Measurements from ENCODE around the gene ZNF511. TPM values are rescaled to one million over a fixed set of nuclear protein-coding genes. Genes with fewer than 3 reads are reported as not detected.

ZNF511 gene
- total and polyA plus RNA-seq, 2 of the 4 experiments (the other 2 are of a cell fraction) = 13.6 to 32.6 TPM

DNA sequence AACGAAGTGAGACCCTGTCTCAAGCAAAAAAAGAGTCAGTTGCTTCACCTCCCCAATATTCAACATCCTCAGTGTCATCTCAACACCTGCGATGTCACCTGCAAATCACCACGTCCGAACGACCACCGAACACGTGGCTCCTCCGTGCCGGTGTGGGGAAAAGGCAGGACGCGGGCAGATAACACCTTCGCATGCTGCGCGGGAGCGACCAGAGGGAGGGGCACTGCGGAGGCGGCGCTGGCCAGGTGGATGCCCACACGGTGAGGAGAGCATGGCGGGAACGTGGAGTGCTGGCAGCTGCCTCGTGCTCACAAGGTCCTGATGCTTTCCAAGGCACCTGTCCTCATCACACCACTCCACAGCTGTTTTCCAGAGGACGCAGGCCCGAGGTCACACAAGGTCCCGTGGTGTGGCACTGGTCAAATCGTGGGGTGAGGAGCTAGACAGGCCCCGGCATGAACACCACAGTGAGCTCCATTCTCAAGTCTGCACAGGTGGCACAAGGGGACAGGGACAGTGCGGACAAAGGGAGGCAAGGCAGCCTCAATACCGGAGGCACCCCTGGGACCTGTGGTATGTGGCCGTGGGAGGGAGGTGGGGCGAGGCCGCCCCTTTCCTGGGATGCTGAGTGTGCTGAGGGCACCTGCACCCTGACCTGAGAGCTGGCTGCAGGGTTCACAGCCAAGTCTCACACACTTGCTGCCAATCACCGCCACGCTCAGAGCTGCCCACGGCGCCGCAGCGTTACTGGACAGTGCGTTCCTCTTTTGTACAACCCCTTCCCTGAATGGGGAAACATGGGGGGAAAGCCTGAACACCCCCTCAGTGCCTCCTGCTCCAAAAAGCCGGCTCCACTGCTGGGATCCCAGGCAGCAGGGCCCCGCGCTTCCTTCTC, 13.0 kb upstream of the ZNF511 start:
- Histone ChIP-seq H2BK5ac (ENCODE audit: low read depth, low read length, poor library complexity, severe bottlenecking) (no peak overlapping the region), H3K36me3 (ENCODE audit: control insufficient read depth, insufficient read depth, low read length) (peaks cover 69% of the 10 kb centered on the region), H3K23ac (ENCODE audit: low read depth, low read length) (no peak overlapping the region), H3K18ac (ENCODE audit: low read depth, low read length) (no peak overlapping the region), H4K91ac (ENCODE audit: insufficient read depth, low read depth, low read length) (no peak overlapping the region), H3K4me2 (ENCODE audit: low read depth, low read length) (no peak overlapping the region), H3K9me3 (ENCODE audit: control insufficient read depth, insufficient read depth, low read length) (no peaks in the 10 kb centered on the region), H2BK15ac (ENCODE audit: low read depth, low read length) (no peak overlapping the region), H3K79me1 (ENCODE audit: low read depth in 1 of 2, low read length in 2 of 2) (peaks cover 4 to 17% of the 10 kb centered on the region in 2 experiments; a peak in 3 of 4 replicates), H3K4me1 (ENCODE audit: control insufficient read depth, insufficient read depth, low read length) (peaks cover 9% of the 10 kb centered on the region), H3K4me3 (ENCODE audit: insufficient read depth, low read depth, low read length) (no peak overlapping the region), H3K9me1 (ENCODE audit: insufficient read depth, low read length) (peaks cover 12% of the 10 kb centered on the region), H2AK5ac (ENCODE audit: low read depth, low read length) (no peak overlapping the region), H2AFZ (replicated peaks; ENCODE audit: low read length, poor library complexity) (no peak overlapping the region), H2AK9ac (replicated peaks; ENCODE audit: low read depth, low read length, poor library complexity) (no peak overlapping the region), H4K20me1 (ENCODE audit: insufficient read depth, low read length) (no peaks in the 10 kb centered on the region), H3K14ac (replicated peaks; ENCODE audit: low read depth, low read length) (no peak overlapping the region), H3K27ac (ENCODE audit: insufficient read depth, low read length) (no peak overlapping the region), H2BK20ac (ENCODE audit: low read depth, low read length) (no peak overlapping the region), H3K56ac (ENCODE audit: extremely low read depth, insufficient read depth, low read length) (no peak overlapping the region), H3K4ac (ENCODE audit: low read depth, low read length) (no peak overlapping the region), H4K8ac (ENCODE audit: low read depth in 2 of 2, low read length in 2 of 2) (no peak overlapping the region), H2BK120ac (ENCODE audit: low read depth, low read length) (no peak overlapping the region), H3K27me3 (ENCODE audit: control insufficient read depth, insufficient read depth, low read length) (no peaks in the 10 kb centered on the region), H4K5ac (ENCODE audit: low read depth, low read length) (no peak overlapping the region), H3K9ac (ENCODE audit: low read depth, low read length) (no peak overlapping the region)
- dilution Hi-C loops (cut with HindIII; ENCODE audit: low sequenced_read_pairs, unreplicated experiment) = no loop called here
- ChIA-PET POLR2A (ENCODE audit: unreplicated experiment) (no interaction called here), CTCF (interaction anchor here (0.7 to 0.8 kb wide), 2 partner anchors 8 to 12 kb away, joined by 3 to 4 read pairs; no protein-coding TSS in a partner anchor)
- in situ Hi-C loops (cut with MboI; ENCODE audit: low sequenced_read_pairs) = no loop called here
- no peak for ATAC-seq (ENCODE audit: low read depth)
- WGBS, 2 experiments (ENCODE audit: extremely low coverage in 2 of 2, insufficient read length in 1 of 2) = 100% methylated on average over 10 of the region's 42 CpGs; no CpG with 5 or more reads in 1 of the 2 experiments
- BruUV-seq (replicated peaks) = no TSS peak
- intact Hi-C loops (cut with micrococcal nuclease) = no loop called here
- no peak for DNase-seq
- TF ChIP-seq FOS (IDR thresholded peaks at IDR 0.05; ENCODE audit: low read depth, low read length) = no peak
- no peak for TF ChIP-seq RFX5 (IDR thresholded peaks at IDR 0.05; ENCODE audit: low read depth, low read length)
- no peak for TF ChIP-seq BHLHE40 (IDR thresholded peaks at IDR 0.05; ENCODE audit: low read depth, low read length)
- no peak for TF ChIP-seq POLR2A (IDR thresholded peaks at IDR 0.05; ENCODE audit: low read depth, low read length)
- no peak for TF ChIP-seq MXI1 (IDR thresholded peaks at IDR 0.05; ENCODE audit: borderline replicate concordance, low read depth, low read length)
- TF ChIP-seq, protein P1, sequence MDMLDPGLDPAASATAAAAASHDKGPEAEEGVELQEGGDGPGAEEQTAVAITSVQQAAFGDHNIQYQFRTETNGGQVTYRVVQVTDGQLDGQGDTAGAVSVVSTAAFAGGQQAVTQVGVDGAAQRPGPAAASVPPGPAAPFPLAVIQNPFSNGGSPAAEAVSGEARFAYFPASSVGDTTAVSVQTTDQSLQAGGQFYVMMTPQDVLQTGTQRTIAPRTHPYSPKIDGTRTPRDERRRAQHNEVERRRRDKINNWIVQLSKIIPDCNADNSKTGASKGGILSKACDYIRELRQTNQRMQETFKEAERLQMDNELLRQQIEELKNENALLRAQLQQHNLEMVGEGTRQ (IDR thresholded peaks at IDR 0.05; ENCODE audit: low read depth, low read length) = no peak
- TF ChIP-seq MAZ (IDR thresholded peaks at IDR 0.05; ENCODE audit: borderline replicate concordance, low read depth, low read length) = no peak
- TF ChIP-seq, protein P2, sequence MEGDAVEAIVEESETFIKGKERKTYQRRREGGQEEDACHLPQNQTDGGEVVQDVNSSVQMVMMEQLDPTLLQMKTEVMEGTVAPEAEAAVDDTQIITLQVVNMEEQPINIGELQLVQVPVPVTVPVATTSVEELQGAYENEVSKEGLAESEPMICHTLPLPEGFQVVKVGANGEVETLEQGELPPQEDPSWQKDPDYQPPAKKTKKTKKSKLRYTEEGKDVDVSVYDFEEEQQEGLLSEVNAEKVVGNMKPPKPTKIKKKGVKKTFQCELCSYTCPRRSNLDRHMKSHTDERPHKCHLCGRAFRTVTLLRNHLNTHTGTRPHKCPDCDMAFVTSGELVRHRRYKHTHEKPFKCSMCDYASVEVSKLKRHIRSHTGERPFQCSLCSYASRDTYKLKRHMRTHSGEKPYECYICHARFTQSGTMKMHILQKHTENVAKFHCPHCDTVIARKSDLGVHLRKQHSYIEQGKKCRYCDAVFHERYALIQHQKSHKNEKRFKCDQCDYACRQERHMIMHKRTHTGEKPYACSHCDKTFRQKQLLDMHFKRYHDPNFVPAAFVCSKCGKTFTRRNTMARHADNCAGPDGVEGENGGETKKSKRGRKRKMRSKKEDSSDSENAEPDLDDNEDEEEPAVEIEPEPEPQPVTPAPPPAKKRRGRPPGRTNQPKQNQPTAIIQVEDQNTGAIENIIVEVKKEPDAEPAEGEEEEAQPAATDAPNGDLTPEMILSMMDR (conservative IDR thresholded peaks at IDR 0.05; ENCODE audit: low read depth, low read length) = no peak
- TF ChIP-seq CHD1 (IDR thresholded peaks at IDR 0.05; ENCODE audit: low read depth, low read length) = no peak
- TF ChIP-seq SMC3 (IDR thresholded peaks at IDR 0.05; ENCODE audit: low read depth, low read length) = no peak
- TF ChIP-seq, protein P3, sequence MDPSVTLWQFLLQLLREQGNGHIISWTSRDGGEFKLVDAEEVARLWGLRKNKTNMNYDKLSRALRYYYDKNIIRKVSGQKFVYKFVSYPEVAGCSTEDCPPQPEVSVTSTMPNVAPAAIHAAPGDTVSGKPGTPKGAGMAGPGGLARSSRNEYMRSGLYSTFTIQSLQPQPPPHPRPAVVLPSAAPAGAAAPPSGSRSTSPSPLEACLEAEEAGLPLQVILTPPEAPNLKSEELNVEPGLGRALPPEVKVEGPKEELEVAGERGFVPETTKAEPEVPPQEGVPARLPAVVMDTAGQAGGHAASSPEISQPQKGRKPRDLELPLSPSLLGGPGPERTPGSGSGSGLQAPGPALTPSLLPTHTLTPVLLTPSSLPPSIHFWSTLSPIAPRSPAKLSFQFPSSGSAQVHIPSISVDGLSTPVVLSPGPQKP (IDR thresholded peaks at IDR 0.05; ENCODE audit: borderline replicate concordance, low read depth, low read length) = no peak
- no peak for TF ChIP-seq CEBPB (IDR thresholded peaks at IDR 0.05; ENCODE audit: low read depth, low read length)
- TF ChIP-seq RCOR1 (IDR thresholded peaks at IDR 0.05; ENCODE audit: insufficient replicate concordance, low read length) = no peak
- TF ChIP-seq MAFK (IDR thresholded peaks at IDR 0.05; ENCODE audit: low read depth, low read length) = no peak
- TF ChIP-seq RAD21 (IDR thresholded peaks at IDR 0.05; ENCODE audit: low read length) = no peak
